K562 (cell line): ENCODE measurements around the gene RAB7A. TPM values are rescaled to one million over a fixed set of nuclear protein-coding genes. Genes with fewer than 3 reads are reported as not detected.

ENCODE experiments used
- ATAC-seq: fragments of 200-7000 bp; cut with Tn5 transposase; 3 replicates; pipeline ENCODE4 v1.9.1; 2020; ENCODE audit warnings: moderate library complexity
- BruUV-seq: library from RNA; stranded (reverse); fragments of 400-500 nt; replicated peaks from 2 replicates; lab custom pipeline; 2021; lab: Mats Ljungman, UMichigan
- CTCF ChIA-PET: fragments of 300-600 bp; formaldehyde crosslinking; extraction: SDS; loops from one replicate; lab custom pipeline; 2021; ENCODE audit warnings: low intra/inter-chr PET ratio; lab: Yijun Ruan, JAX
- POLR2A ChIA-PET: fragments of 300-600, 350-650 bp; sonication (Branson Sonifier 250); formaldehyde crosslinking; extraction: SDS; loops from one replicate; lab custom pipeline; 2021; ENCODE audit warnings: antibody characterized with exemption, inconsistent platforms; lab: Yijun Ruan, JAX
- DNase-seq, 4 experiments: peaks; one replicate each; pipeline versions ENCODE4 v3.0.0 to v3.0.0-alpha.2; 2011 to 2018; ENCODE audit warnings: low spot score in 3 of 4, mixed read lengths in 3 of 4; ENCODE audit errors: extremely low read depth in 1 of 4
- FAIRE-seq: peaks from 2 replicates; lab custom pipeline; 2011; peaks lifted over from hg19 to GRCh38; lab: Jason Lieb, UNC
- H2AFZ ChIP-seq: 2 replicates; pipeline ENCODE4 v1.6.0; 2011; ENCODE audit warnings: low read depth, low read length, control low read depth, inconsistent platforms
- H3K27ac ChIP-seq: fragments of 200-600 bp; 3 replicates; pipeline ENCODE4 v1.8.0; 2011; ENCODE audit warnings: low read depth, mild to moderate bottlenecking, control low read depth, inconsistent platforms, low read length, moderate library complexity, mixed read lengths; ENCODE audit errors: extremely low read depth
- H3K27me3 ChIP-seq, 2 experiments: fragments of 300-600 bp in 1 of 2; 2 replicates in 1 of 2; 3 replicates in 1 of 2; pipeline versions ENCODE4 v1.6.0 to v1.8.0; 2011; ENCODE audit warnings: inconsistent platforms in 2 of 2, low read length in 2 of 2, mild to moderate bottlenecking in 1 of 2, mixed read lengths in 1 of 2, moderate library complexity in 1 of 2; ENCODE audit not compliant: control insufficient read depth in 2 of 2, insufficient read depth in 2 of 2
- H3K36me3 ChIP-seq: fragments of 300-600 bp; 3 replicates; pipeline ENCODE4 v1.8.0; 2011; ENCODE audit warnings: mild to moderate bottlenecking, low read length, inconsistent platforms; ENCODE audit not compliant: control insufficient read depth, insufficient read depth
- H3K4me1 ChIP-seq, 2 experiments: fragments of 200-600 bp in 1 of 2; replicated peaks in 1 of 2; 2 replicates in 1 of 2; 3 replicates in 1 of 2; pipeline versions ENCODE4 v1.5.1 to v1.8.0; 2011; ENCODE audit warnings: inconsistent platforms in 2 of 2, low read length in 2 of 2, mild to moderate bottlenecking in 1 of 2, mixed read lengths in 1 of 2, moderate library complexity in 1 of 2; ENCODE audit not compliant: control insufficient read depth in 2 of 2, insufficient read depth in 2 of 2
- H3K4me2 ChIP-seq: 2 replicates; pipeline ENCODE4 v1.6.1; 2011; ENCODE audit warnings: low read length, control low read depth, inconsistent platforms, mixed read lengths; ENCODE audit not compliant: insufficient read depth
- H3K4me3 ChIP-seq: fragments of 200-600 bp; sonication (generic), shearing (Covaris generic); 2 replicates; pipeline ENCODE4 v1.5.1; 2016; ENCODE audit warnings: control low read depth, inconsistent platforms
- H3K79me2 ChIP-seq: fragments of 200-600 bp; 3 replicates; pipeline ENCODE4 v1.8.0; 2011; ENCODE audit warnings: low read length, inconsistent platforms; ENCODE audit not compliant: control insufficient read depth, insufficient read depth
- H3K9ac ChIP-seq, 2 experiments: 2 replicates each; pipeline versions ENCODE4 v1.6.0 to v1.6.1; 2011; ENCODE audit warnings: low read depth in 2 of 2, low read length in 2 of 2, control low read depth in 1 of 2, inconsistent platforms in 1 of 2, mild to moderate bottlenecking in 1 of 2, mixed read lengths in 1 of 2; ENCODE audit not compliant: insufficient read depth in 1 of 2
- H3K9me1 ChIP-seq: one replicate; pipeline ENCODE4 v1.6.0; 2011; ENCODE audit warnings: inconsistent platforms, mild to moderate bottlenecking, low read length, moderate library complexity; ENCODE audit not compliant: control insufficient read depth, insufficient read depth
- H3K9me3 ChIP-seq: replicated peaks from 2 replicates; pipeline ENCODE4 v1.5.1; 2011; ENCODE audit warnings: low read depth, low read length, inconsistent platforms; ENCODE audit not compliant: control insufficient read depth, insufficient read depth
- H4K20me1 ChIP-seq: replicated peaks from 2 replicates; pipeline ENCODE4 v1.6.1; 2011; ENCODE audit warnings: low read length, inconsistent platforms, mixed read lengths; ENCODE audit not compliant: control insufficient read depth, insufficient read depth
- CAMTA2 ChIP-seq: fragments of 250-450 bp; sonication (Bioruptor Pico); conservative IDR thresholded peaks from 2 replicates; pipeline ENCODE4 v1.5.1; 2022
- CCNT2 ChIP-seq: IDR thresholded peaks from 2 replicates; pipeline ENCODE4 v1.6.1; 2011; ENCODE audit warnings: borderline replicate concordance, low read depth, mild to moderate bottlenecking, moderate library complexity, mixed read lengths, low read length; ENCODE audit not compliant: insufficient read length; ENCODE audit errors: extremely low read depth
- JUNB ChIP-seq: fragments of 450-650 bp; formaldehyde crosslinking; conservative IDR thresholded peaks from 2 replicates; pipeline ENCODE4 v1.4.0; 2020; ENCODE audit warnings: mild to moderate bottlenecking
- MAFG ChIP-seq: fragments of 450-650 bp; conservative IDR thresholded peaks from 2 replicates; pipeline ENCODE4 v1.6.1; 2016; ENCODE audit warnings: missing genetic modification characterization, missing compliant biosample characterization
- MAZ ChIP-seq, 2 experiments: fragments of 450-650 bp in 1 of 2; sonication (generic) in 1 of 2; formaldehyde crosslinking; IDR thresholded peaks in 1 of 2; conservative IDR thresholded peaks in 1 of 2; 2 replicates each; pipeline versions ENCODE4 v1.4.0 to v1.5.0; 2020; ENCODE audit warnings: mild to moderate bottlenecking in 1 of 2, missing genetic modification reagents in 1 of 2
- PCBP2 ChIP-seq: fragments of 200-400 bp; formaldehyde crosslinking; IDR thresholded peaks from 2 replicates; pipeline ENCODE4 v1.6.1; 2018; ENCODE audit warnings: low read length, low read depth, mild to moderate bottlenecking, moderate library complexity; ENCODE audit not compliant: poor library complexity, severe bottlenecking
- POLR2B ChIP-seq: fragments of 450-650 bp; IDR thresholded peaks from 2 replicates; pipeline ENCODE4 v1.6.1; 2018; ENCODE audit warnings: low read depth; ENCODE audit not compliant: partially characterized antibody
- SLC30A9 ChIP-seq: fragments of 250-450 bp; sonication (Bioruptor Pico); IDR thresholded peaks from 2 replicates; pipeline ENCODE4 v1.8.0; 2022; ENCODE audit warnings: mild to moderate bottlenecking, moderate library complexity
- SMARCA5 ChIP-seq: fragments of 450-650 bp; IDR thresholded peaks from 2 replicates; pipeline ENCODE4 v1.6.1; 2016
- ZSCAN29 ChIP-seq: fragments of 450-650 bp; IDR thresholded peaks from 2 replicates; pipeline ENCODE4 v1.6.1; 2017
- WGBS: fragments of 100-300 bp; shearing (Covaris generic); methylation state at CpG from one replicate; pipeline ENCODE4 v1.1.6; 2016; ENCODE audit warnings: low coverage, mixed read lengths; ENCODE audit not compliant: insufficient coverage; ENCODE audit errors: missing lambda C conversion rate; 5-methylcytosine and 5-hydroxymethylcytosine counted together
- in situ Hi-C: fragments of 300-500 bp; cut with MboI; formaldehyde crosslinking; loops from 4 replicates; pipeline ENCODE4 v1.15.0; 2018; ENCODE audit warnings: inconsistent platforms, mixed read lengths
- intact Hi-C: fragments of 100-400 bp; cut with micrococcal nuclease; formaldehyde crosslinking; loops from 2 replicates; pipeline ENCODE4 v1.14.2; 2022
- polyA plus RNA-seq, 8 experiments: library from polyadenylated mRNA; depleted of rRNA in 4 of 8; stranded (reverse) in 5 of 8; unstranded in 3 of 8; fragments of >200 nt; fragmentation: Nextera tagmentation in 2 of 8; fragmentation: Illumina TruSeq in 1 of 8; extraction: Ambion mirVana in 2 of 8; extraction: Trizol in 1 of 8; gene quantifications; 2 replicates each; pipeline versions ENCODE4 v1.2.1 to v1.2.3, GENCODE V29; 2011 to 2014; ENCODE audit warnings: inconsistent platforms in 1 of 8, missing spikeins in 1 of 8
- total RNA-seq, 7 experiments: library from RNA; depleted of rRNA in 6 of 7; stranded (reverse); fragments of >200 nt in 6 of 7; fragmentation: Illumina TruSeq in 2 of 7; extraction: Trizol in 2 of 7; gene quantifications; 2 replicates each; pipeline versions ENCODE4 v1.2.1 to v1.2.3, GENCODE V29; 2011 to 2021; ENCODE audit warnings: low replicate concordance in 1 of 7
- TF ChIP-seq, protein P1 (sequence below): sonication (generic); formaldehyde crosslinking; IDR thresholded peaks from 2 replicates; pipeline ENCODE4 v1.9.0; 2022; ENCODE audit warnings: mild to moderate bottlenecking, missing genetic modification reagents
- TF ChIP-seq, protein P2 (sequence below): fragments of 250-450 bp; sonication (Bioruptor Pico); IDR thresholded peaks from 2 replicates; pipeline ENCODE4 v1.8.0; 2022; ENCODE audit warnings: moderate library complexity, mild to moderate bottlenecking, inconsistent platforms
- TF ChIP-seq, protein P3 (sequence below): fragments of 200-400 bp; formaldehyde crosslinking; IDR thresholded peaks from 2 replicates; pipeline ENCODE4 v1.6.1; 2017; ENCODE audit warnings: mild to moderate bottlenecking, low read depth, low read length, moderate library complexity
- TF ChIP-seq, protein P4 (sequence below): fragments of 450-650 bp; IDR thresholded peaks from 2 replicates; pipeline ENCODE4 v1.6.1; 2017; ENCODE audit warnings: antibody characterized with exemption
- TF ChIP-seq, protein P5 (sequence below): sonication (generic); formaldehyde crosslinking; IDR thresholded peaks from 2 replicates; pipeline ENCODE4 v1.8.0; 2022; ENCODE audit warnings: mild to moderate bottlenecking, missing genetic modification reagents

RAB7A gene
- total and polyA plus RNA-seq, 9 of the 15 experiments (the other 6 are each of a cell fraction or from before 2014, with no cell fraction given), result 30.9 to 204 (median 72.8) TPM

DNA sequence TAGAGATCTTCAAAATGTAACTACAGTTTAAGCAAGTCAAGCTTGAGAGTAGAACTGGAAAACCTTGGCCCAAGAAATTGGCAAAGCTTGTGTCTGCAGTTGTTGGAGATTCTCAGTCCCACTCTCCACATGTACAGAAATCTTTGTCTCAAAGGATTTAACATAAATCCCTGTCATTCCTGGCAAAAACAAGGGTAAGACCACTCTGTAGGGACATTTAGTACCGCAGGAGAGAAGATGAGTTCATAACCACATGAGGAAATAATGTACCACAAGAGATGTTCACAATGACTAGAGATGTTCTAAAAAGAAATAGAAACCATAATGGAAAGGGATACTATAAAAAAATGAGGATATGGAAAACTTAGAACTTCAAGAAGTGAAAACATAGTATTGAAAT, 73.7 kb downstream of the RAB7A start:
- H3K27ac ChIP-seq, result no peak overlapping the region
- no peak overlapping the region for H2AFZ ChIP-seq
- H3K4me3 ChIP-seq, result no peak overlapping the region
- H3K9me1 ChIP-seq, result no peaks in the 10 kb centered on the region
- peaks cover 65% of the 10 kb centered on the region for H3K36me3 ChIP-seq
- H3K9me3 ChIP-seq, result no peaks in the 10 kb centered on the region
- CTCF ChIA-PET, result no interaction called here
- POLR2A ChIA-PET, result interaction anchor here (0.8 to 1.5 kb wide), 2 partner anchors 10 to 120 kb away, joined by 4 read pairs; no protein-coding TSS in a partner anchor
- H3K4me1 ChIP-seq, result peaks cover 0 to 19% of the 10 kb centered on the region in 2 experiments; a peak in 3 of 5 replicates
- H3K9ac ChIP-seq, result no peak overlapping the region
- FAIRE-seq (no peak), DNase-seq (no peak), ATAC-seq (no peak)
- H4K20me1 ChIP-seq, result no peaks in the 10 kb centered on the region
- H3K79me2 ChIP-seq, result peaks cover 34% of the 10 kb centered on the region
- H3K27me3 ChIP-seq, result no peaks in the 10 kb centered on the region
- 100% methylated on average over 1 of the region's 1 CpG for WGBS
- in situ Hi-C loops, result no loop called here
- intact Hi-C loops, result loop anchor here (5.0 kb wide), 2 partner anchors 48 to 207 kb away; no protein-coding TSS in a partner anchor
- BruUV-seq, result no TSS peak
- no peak overlapping the region for H3K4me2 ChIP-seq
- TF ChIP-seq, protein P1, sequence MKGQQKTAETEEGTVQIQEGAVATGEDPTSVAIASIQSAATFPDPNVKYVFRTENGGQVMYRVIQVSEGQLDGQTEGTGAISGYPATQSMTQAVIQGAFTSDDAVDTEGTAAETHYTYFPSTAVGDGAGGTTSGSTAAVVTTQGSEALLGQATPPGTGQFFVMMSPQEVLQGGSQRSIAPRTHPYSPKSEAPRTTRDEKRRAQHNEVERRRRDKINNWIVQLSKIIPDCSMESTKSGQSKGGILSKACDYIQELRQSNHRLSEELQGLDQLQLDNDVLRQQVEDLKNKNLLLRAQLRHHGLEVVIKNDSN (CRISPR knock-in tag), result no peak
- no peak for TF ChIP-seq MAZ (CRISPR knock-in tag; conservative IDR thresholded peaks at IDR 0.05 in 1 of 2, IDR thresholded peaks at IDR 0.05 in 1 of 2)
- TF ChIP-seq, protein P2, sequence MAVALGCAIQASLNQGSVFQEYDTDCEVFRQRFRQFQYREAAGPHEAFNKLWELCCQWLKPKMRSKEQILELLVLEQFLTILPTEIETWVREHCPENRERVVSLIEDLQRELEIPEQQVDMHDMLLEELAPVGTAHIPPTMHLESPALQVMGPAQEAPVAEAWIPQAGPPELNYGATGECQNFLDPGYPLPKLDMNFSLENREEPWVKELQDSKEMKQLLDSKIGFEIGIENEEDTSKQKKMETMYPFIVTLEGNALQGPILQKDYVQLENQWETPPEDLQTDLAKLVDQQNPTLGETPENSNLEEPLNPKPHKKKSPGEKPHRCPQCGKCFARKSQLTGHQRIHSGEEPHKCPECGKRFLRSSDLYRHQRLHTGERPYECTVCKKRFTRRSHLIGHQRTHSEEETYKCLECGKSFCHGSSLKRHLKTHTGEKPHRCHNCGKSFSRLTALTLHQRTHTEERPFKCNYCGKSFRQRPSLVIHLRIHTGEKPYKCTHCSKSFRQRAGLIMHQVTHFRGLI (CRISPR knock-in tag), result no peak
- TF ChIP-seq, protein P3, sequence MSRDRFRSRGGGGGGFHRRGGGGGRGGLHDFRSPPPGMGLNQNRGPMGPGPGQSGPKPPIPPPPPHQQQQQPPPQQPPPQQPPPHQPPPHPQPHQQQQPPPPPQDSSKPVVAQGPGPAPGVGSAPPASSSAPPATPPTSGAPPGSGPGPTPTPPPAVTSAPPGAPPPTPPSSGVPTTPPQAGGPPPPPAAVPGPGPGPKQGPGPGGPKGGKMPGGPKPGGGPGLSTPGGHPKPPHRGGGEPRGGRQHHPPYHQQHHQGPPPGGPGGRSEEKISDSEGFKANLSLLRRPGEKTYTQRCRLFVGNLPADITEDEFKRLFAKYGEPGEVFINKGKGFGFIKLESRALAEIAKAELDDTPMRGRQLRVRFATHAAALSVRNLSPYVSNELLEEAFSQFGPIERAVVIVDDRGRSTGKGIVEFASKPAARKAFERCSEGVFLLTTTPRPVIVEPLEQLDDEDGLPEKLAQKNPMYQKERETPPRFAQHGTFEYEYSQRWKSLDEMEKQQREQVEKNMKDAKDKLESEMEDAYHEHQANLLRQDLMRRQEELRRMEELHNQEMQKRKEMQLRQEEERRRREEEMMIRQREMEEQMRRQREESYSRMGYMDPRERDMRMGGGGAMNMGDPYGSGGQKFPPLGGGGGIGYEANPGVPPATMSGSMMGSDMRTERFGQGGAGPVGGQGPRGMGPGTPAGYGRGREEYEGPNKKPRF, result no peak
- TF ChIP-seq ZSCAN29, result no peak
- no peak for TF ChIP-seq CCNT2
- TF ChIP-seq SLC30A9, result no peak
- TF ChIP-seq PCBP2, result no peak
- no peak for TF ChIP-seq MAFG
- TF ChIP-seq CAMTA2 (CRISPR knock-in tag), result no peak
- TF ChIP-seq SMARCA5, result no peak
- TF ChIP-seq, protein P4, sequence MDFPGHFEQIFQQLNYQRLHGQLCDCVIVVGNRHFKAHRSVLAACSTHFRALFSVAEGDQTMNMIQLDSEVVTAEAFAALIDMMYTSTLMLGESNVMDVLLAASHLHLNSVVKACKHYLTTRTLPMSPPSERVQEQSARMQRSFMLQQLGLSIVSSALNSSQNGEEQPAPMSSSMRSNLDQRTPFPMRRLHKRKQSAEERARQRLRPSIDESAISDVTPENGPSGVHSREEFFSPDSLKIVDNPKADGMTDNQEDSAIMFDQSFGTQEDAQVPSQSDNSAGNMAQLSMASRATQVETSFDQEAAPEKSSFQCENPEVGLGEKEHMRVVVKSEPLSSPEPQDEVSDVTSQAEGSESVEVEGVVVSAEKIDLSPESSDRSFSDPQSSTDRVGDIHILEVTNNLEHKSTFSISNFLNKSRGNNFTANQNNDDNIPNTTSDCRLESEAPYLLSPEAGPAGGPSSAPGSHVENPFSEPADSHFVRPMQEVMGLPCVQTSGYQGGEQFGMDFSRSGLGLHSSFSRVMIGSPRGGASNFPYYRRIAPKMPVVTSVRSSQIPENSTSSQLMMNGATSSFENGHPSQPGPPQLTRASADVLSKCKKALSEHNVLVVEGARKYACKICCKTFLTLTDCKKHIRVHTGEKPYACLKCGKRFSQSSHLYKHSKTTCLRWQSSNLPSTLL, result no peak
- no peak for TF ChIP-seq POLR2B
- TF ChIP-seq, protein P5, sequence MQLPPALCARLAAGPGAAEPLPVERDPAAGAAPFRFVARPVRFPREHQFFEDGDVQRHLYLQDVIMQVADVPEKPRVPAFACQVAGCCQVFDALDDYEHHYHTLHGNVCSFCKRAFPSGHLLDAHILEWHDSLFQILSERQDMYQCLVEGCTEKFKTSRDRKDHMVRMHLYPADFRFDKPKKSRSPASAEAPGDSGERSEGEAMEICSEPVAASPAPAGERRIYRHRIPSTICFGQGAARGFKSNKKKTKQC (CRISPR knock-in tag), result no peak
- no peak for TF ChIP-seq JUNB (CRISPR knock-in tag)
